Kidney capillary endothelial cell (primary cell): ENCODE results near the gene ENTR1.

Experiments used
- DNase-seq: peaks from one replicate; pipeline ENCODE4 v3.0.0-alpha.2; 2018; ENCODE audit warnings: low spot score

Gene ENTR1

GRCh38 chr9:136410500-136411287, at the start of gene ENTR1, which contains the start of gene PMPCA:
TSS of gene ENTR1 (minus strand) at chr9:136410614. CDS start at chr9:136410397, 217 bp downstream.
TSS of gene PMPCA (plus strand) at chr9:136410658. CDS start at chr9:136410669, 11 bp downstream.
- peak; percentile 64 for DNase-seq

- no peak for DNase-seq
Observed at GRCh38 chr9:136459425-136459824, 49.0 kb upstream of the ENTR1 start.

GRCh38 chr9:136457326-136457725, 46.9 kb upstream of the ENTR1 start:
- no peak for DNase-seq

- no peak for DNase-seq
Observed at GRCh38 chr9:136456258-136456657, 45.8 kb upstream of the ENTR1 start.

- no peak for DNase-seq
Observed at GRCh38 chr9:136455043-136456002, 44.9 kb upstream of the ENTR1 start.

- no peak for DNase-seq
Observed at GRCh38 chr9:136454026-136454796, 43.8 kb upstream of the ENTR1 start.

GRCh38 chr9:136453326-136453725, 42.9 kb upstream of the ENTR1 start:
- DNase-seq, result no peak

- DNase-seq, result no peak
Observed at GRCh38 chr9:136451221-136451877, 40.9 kb upstream of the ENTR1 start.

- no peak for DNase-seq
Observed at GRCh38 chr9:136448655-136449054, 38.2 kb upstream of the ENTR1 start.

GRCh38 chr9:136447173-136447778, 36.9 kb upstream of the ENTR1 start:
- DNase-seq, result no peak

GRCh38 chr9:136445799-136446198, 35.4 kb upstream of the ENTR1 start:
- no peak for DNase-seq

GRCh38 chr9:136444102-136444501, 33.7 kb upstream of the ENTR1 start:
- DNase-seq, result no peak

GRCh38 chr9:136443687-136444086, 33.3 kb upstream of the ENTR1 start:
- DNase-seq, result no peak

- DNase-seq, result no peak
Observed at GRCh38 chr9:136443087-136443486, 32.7 kb upstream of the ENTR1 start.

GRCh38 chr9:136442265-136442664, 31.9 kb upstream of the ENTR1 start:
- DNase-seq, result no peak

GRCh38 chr9:136441681-136442245, 31.3 kb upstream of the ENTR1 start:
- no peak for DNase-seq

- DNase-seq, result no peak
Observed at GRCh38 chr9:136441191-136441680, 30.8 kb upstream of the ENTR1 start.

GRCh38 chr9:136439481-136440408, 29.3 kb upstream of the ENTR1 start, which contains the start of gene INPP5E:
TSS of gene INPP5E (minus strand) at chr9:136439845. CDS start at chr9:136439419, 426 bp downstream.
- peak; percentile 46 for DNase-seq
